HepG2 (cell line): ENCODE measurements around the gene KCTD6. TPM values are rescaled to one million over a fixed set of nuclear protein-coding genes. Genes with fewer than 3 reads are reported as not detected.

Source experiments
- AGO2 ChIP-seq: fragments of 200-400 bp; formaldehyde crosslinking; optimal IDR thresholded peaks from 2 replicates; pipeline ENCODE3; 2017; ENCODE audit warnings: mild to moderate bottlenecking, low read depth, low read length, moderate library complexity
- ARNT2 ChIP-seq: sonication (generic); formaldehyde crosslinking; IDR thresholded peaks from 2 replicates; pipeline ENCODE4 v1.8.0; 2022; ENCODE audit warnings: mild to moderate bottlenecking, low read depth, missing genetic modification reagents, moderate library complexity
- CREM ChIP-seq, 2 experiments: sonication (generic) in 1 of 2; formaldehyde crosslinking in 1 of 2; IDR thresholded peaks; 2 replicates each; pipeline versions ENCODE4 v1.4.0 to v1.6.1; 2016 to 2020; ENCODE audit warnings: antibody characterized with exemption in 1 of 2, mild to moderate bottlenecking in 1 of 2, missing genetic modification reagents in 1 of 2
- MBD4 ChIP-seq: IDR thresholded peaks from 2 replicates; pipeline ENCODE4 v1.6.1; 2012; ENCODE audit warnings: low read length, inconsistent platforms, borderline replicate concordance
- MTA1 ChIP-seq: sonication (generic); formaldehyde crosslinking; IDR thresholded peaks from 2 replicates; pipeline ENCODE4 v1.4.0; 2020; ENCODE audit warnings: missing genetic modification reagents, mild to moderate bottlenecking, borderline replicate concordance
- NFIC ChIP-seq: IDR thresholded peaks from 2 replicates; pipeline ENCODE4 v1.6.1; 2012; ENCODE audit warnings: mild to moderate bottlenecking, low read length, inconsistent platforms
- PITX1 ChIP-seq: sonication (generic); formaldehyde crosslinking; IDR thresholded peaks from 2 replicates; pipeline ENCODE4 v1.5.1; 2020; ENCODE audit warnings: mild to moderate bottlenecking, missing genetic modification reagents
- SNAPC2 ChIP-seq: sonication (generic); formaldehyde crosslinking; IDR thresholded peaks from 2 replicates; pipeline ENCODE4 v1.8.1; 2022; ENCODE audit warnings: mild to moderate bottlenecking, missing genetic modification reagents
- SOX13 ChIP-seq, 3 experiments: fragments of 450-650 bp in 1 of 3; sonication (generic) in 1 of 3; formaldehyde crosslinking in 1 of 3; IDR thresholded peaks in 2 of 3; conservative IDR thresholded peaks in 1 of 3; 2 replicates each; pipeline versions ENCODE4 v1.5.0 to v1.6.1; 2016 to 2020; ENCODE audit warnings: antibody characterized with exemption in 1 of 3, mild to moderate bottlenecking in 1 of 3, missing compliant biosample characterization in 1 of 3, missing genetic modification reagents in 1 of 3, moderate library complexity in 1 of 3
- THYN1 ChIP-seq: sonication (generic); formaldehyde crosslinking; IDR thresholded peaks from 2 replicates; pipeline ENCODE4 v1.8.1; 2023; ENCODE audit warnings: low read depth, mild to moderate bottlenecking, moderate library complexity, missing genetic modification reagents, borderline replicate concordance
- ZBTB7A ChIP-seq: sonication (generic); formaldehyde crosslinking; IDR thresholded peaks from 2 replicates; pipeline ENCODE4 v1.8.0; 2022; ENCODE audit warnings: mild to moderate bottlenecking, missing genetic modification reagents
- ZNF546 ChIP-seq: sonication (generic); formaldehyde crosslinking; conservative IDR thresholded peaks from 2 replicates; pipeline ENCODE4 v1.8.1; 2023; ENCODE audit warnings: mild to moderate bottlenecking, missing genetic modification reagents
- ZZZ3 ChIP-seq: sonication (generic); formaldehyde crosslinking; IDR thresholded peaks from 2 replicates; pipeline ENCODE4 v1.4.0; 2020; ENCODE audit warnings: missing genetic modification reagents, mild to moderate bottlenecking, borderline replicate concordance
- polyA plus RNA-seq, 8 experiments: library from polyadenylated mRNA; depleted of rRNA in 3 of 8; stranded (reverse) in 7 of 8; unstranded in 1 of 8; fragments of >200 nt; fragmentation: Illumina TruSeq in 4 of 8; extraction: Trizol in 4 of 8; gene quantifications; 2 replicates each; pipeline versions ENCODE4 v1.2.1 to v1.2.3, GENCODE V29; 2011 to 2016; ENCODE audit warnings: low read depth in 4 of 8, missing spikeins in 1 of 8, mixed read lengths in 1 of 8; ENCODE audit not compliant: insufficient read depth in 1 of 8
- total RNA-seq, 5 experiments: library from RNA; depleted of rRNA; stranded (reverse); fragments of >200 nt; fragmentation: Illumina TruSeq; extraction: Trizol; gene quantifications; 2 replicates each; pipeline ENCODE4 v1.2.3, GENCODE V29; 2016; ENCODE audit warnings: low read depth in 1 of 5
- TF ChIP-seq, protein P1 (sequence below): IDR thresholded peaks from 2 replicates; pipeline ENCODE4 v1.4.0; 2020; ENCODE audit warnings: mild to moderate bottlenecking, missing genetic modification reagents
- TF ChIP-seq, protein P2 (sequence below): sonication (generic); formaldehyde crosslinking; conservative IDR thresholded peaks from 2 replicates; pipeline ENCODE4 v1.4.0; 2020; ENCODE audit warnings: missing genetic modification reagents
- TF ChIP-seq, protein P3 (sequence below): sonication (generic); formaldehyde crosslinking; IDR thresholded peaks from 2 replicates; pipeline ENCODE4 v1.9.0; 2021; ENCODE audit warnings: missing genetic modification reagents, mild to moderate bottlenecking, borderline replicate concordance

KCTD6 gene
- total and polyA plus RNA-seq, 2 of the 13 experiments (the other 11 are each of a cell fraction or from before 2014, with no cell fraction given) = 13.4 to 14.2 TPM

- TF ChIP-seq, protein P1, sequence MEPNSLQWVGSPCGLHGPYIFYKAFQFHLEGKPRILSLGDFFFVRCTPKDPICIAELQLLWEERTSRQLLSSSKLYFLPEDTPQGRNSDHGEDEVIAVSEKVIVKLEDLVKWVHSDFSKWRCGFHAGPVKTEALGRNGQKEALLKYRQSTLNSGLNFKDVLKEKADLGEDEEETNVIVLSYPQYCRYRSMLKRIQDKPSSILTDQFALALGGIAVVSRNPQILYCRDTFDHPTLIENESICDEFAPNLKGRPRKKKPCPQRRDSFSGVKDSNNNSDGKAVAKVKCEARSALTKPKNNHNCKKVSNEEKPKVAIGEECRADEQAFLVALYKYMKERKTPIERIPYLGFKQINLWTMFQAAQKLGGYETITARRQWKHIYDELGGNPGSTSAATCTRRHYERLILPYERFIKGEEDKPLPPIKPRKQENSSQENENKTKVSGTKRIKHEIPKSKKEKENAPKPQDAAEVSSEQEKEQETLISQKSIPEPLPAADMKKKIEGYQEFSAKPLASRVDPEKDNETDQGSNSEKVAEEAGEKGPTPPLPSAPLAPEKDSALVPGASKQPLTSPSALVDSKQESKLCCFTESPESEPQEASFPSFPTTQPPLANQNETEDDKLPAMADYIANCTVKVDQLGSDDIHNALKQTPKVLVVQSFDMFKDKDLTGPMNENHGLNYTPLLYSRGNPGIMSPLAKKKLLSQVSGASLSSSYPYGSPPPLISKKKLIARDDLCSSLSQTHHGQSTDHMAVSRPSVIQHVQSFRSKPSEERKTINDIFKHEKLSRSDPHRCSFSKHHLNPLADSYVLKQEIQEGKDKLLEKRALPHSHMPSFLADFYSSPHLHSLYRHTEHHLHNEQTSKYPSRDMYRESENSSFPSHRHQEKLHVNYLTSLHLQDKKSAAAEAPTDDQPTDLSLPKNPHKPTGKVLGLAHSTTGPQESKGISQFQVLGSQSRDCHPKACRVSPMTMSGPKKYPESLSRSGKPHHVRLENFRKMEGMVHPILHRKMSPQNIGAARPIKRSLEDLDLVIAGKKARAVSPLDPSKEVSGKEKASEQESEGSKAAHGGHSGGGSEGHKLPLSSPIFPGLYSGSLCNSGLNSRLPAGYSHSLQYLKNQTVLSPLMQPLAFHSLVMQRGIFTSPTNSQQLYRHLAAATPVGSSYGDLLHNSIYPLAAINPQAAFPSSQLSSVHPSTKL (CRISPR knock-in tag) = no peak
- TF ChIP-seq, protein P2, sequence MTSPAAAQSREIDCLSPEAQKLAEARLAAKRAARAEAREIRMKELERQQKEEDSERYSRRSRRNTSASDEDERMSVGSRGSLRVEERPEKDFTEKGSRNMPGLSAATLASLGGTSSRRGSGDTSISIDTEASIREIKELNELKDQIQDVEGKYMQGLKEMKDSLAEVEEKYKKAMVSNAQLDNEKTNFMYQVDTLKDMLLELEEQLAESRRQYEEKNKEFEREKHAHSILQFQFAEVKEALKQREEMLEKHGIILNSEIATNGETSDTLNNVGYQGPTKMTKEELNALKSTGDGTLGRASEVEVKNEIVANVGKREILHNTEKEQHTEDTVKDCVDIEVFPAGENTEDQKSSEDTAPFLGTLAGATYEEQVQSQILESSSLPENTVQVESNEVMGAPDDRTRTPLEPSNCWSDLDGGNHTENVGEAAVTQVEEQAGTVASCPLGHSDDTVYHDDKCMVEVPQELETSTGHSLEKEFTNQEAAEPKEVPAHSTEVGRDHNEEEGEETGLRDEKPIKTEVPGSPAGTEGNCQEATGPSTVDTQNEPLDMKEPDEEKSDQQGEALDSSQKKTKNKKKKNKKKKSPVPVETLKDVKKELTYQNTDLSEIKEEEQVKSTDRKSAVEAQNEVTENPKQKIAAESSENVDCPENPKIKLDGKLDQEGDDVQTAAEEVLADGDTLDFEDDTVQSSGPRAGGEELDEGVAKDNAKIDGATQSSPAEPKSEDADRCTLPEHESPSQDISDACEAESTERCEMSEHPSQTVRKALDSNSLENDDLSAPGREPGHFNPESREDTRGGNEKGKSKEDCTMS (CRISPR knock-in tag) = no peak
- TF ChIP-seq ZZZ3 (CRISPR knock-in tag) (no peak), THYN1 (CRISPR knock-in tag) (no peak), ZNF546 (no peak), CREM (IDR thresholded peaks at IDR 0.05) (0 out of 2 replicates have a peak, but pooled peaks have one; percentile 14), CREM (CRISPR knock-in tag; IDR thresholded peaks at IDR 0.05) (no peak), PITX1 (CRISPR knock-in tag) (peak; percentile 82), ARNT2 (CRISPR knock-in tag) (0 out of 2 replicates have a peak, but pooled peaks have one; percentile 33), SNAPC2 (CRISPR knock-in tag) (no peak), NFIC (no peak), ZBTB7A (CRISPR knock-in tag) (0 out of 2 replicates have a peak, but pooled peaks have one; percentile 53), SOX13 (IDR thresholded peaks at IDR 0.05) (no peak), SOX13 (CRISPR knock-in tag; conservative IDR thresholded peaks at IDR 0.05 in 1 of 2, IDR thresholded peaks at IDR 0.05 in 1 of 2) (no peak), MTA1 (CRISPR knock-in tag) (peak; percentile 67; the same call in 1 of the 2 replicates), MBD4 (no peak), AGO2 (no peak)
- TF ChIP-seq, protein P3, sequence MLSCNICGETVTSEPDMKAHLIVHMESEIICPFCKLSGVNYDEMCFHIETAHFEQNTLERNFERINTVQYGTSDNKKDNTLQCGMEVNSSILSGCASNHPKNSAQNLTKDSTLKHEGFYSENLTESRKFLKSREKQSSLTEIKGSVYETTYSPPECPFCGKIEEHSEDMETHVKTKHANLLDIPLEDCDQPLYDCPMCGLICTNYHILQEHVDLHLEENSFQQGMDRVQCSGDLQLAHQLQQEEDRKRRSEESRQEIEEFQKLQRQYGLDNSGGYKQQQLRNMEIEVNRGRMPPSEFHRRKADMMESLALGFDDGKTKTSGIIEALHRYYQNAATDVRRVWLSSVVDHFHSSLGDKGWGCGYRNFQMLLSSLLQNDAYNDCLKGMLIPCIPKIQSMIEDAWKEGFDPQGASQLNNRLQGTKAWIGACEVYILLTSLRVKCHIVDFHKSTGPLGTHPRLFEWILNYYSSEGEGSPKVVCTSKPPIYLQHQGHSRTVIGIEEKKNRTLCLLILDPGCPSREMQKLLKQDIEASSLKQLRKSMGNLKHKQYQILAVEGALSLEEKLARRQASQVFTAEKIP (CRISPR knock-in tag) = no peak
These were observed 44.9 kb downstream of the KCTD6 start, which contains the start of gene ACOX2 (continued) for GRCh38 chr3:58536501-58537411.
